ENCODE data around the gene C6orf120. TPM values are rescaled to one million over a fixed set of nuclear protein-coding genes. Genes with fewer than 3 reads are reported as not detected.

Gene C6orf120
- total RNA-seq, 4 donors from 2014 or later = 43.3 to 56.9 (median 45.4) TPM

GRCh38 chr6:169738976-169739529 is 37.1 kb downstream of the C6orf120 start:
- no peak for TF ChIP-seq CTCF (IDR thresholded peaks at IDR 0.05; ENCODE audit: low read depth)

- TF ChIP-seq CTCF (IDR thresholded peaks at IDR 0.05; ENCODE audit: low read depth) = no peak
These were observed 39.4 kb downstream of the C6orf120 start for GRCh38 chr6:169741344-169741743.

GRCh38 chr6:169745405-169745804 is 43.5 kb downstream of the C6orf120 start:
- TF ChIP-seq CTCF (IDR thresholded peaks at IDR 0.05; ENCODE audit: low read depth) = no peak

GRCh38 chr6:169746556-169746955 is 44.6 kb downstream of the C6orf120 start:
- no peak for TF ChIP-seq CTCF (IDR thresholded peaks at IDR 0.05; ENCODE audit: low read depth)

GRCh38 chr6:169751242-169752073 is 49.5 kb downstream of the C6orf120 start, which contains the start of the genes DYNLT2 and ERMARD:
TSS of gene DYNLT2 (minus strand) at chr6:169751572. CDS start at chr6:169751458, 114 bp downstream.
TSS of gene ERMARD (plus strand) at chr6:169751622. CDS start at chr6:169751658, 36 bp downstream.
- TF ChIP-seq CTCF (IDR thresholded peaks at IDR 0.05; ENCODE audit: low read depth) = no peak

- TF ChIP-seq CTCF (IDR thresholded peaks at IDR 0.05; ENCODE audit: low read depth) = no peak
These were observed 50.2 kb downstream of the C6orf120 start for GRCh38 chr6:169752074-169752623.

Other genes with a start within 250 kb of the C6orf120 start
- gene WDR27, start 97 bp upstream of the C6orf120 start, total RNA-seq = 10 to 100 TPM; 26.0 to 36.4 (median 31.3) TPM
- 10 to 100 TPM; 48.6 to 89.5 (median 53.0) TPM for gene PHF10, start 22.4 kb downstream of the C6orf120 start, total RNA-seq
- gene DYNLT2, start 49.4 kb downstream of the C6orf120 start, total RNA-seq = 1 to 10 TPM; 1.3 to 2.6 (median 1.9) TPM
- 10 to 100 TPM; 18.7 to 32.0 (median 27.6) TPM for gene ERMARD, start 49.5 kb downstream of the C6orf120 start, total RNA-seq

All from subcutaneous adipose tissue (tissue), 4 donors.